Activated T-helper 1 cell treated with anti-CD3 and anti-CD28 coated beads, Interleukin-2, amount 50 U/mL, for 16 hours (primary cell): ENCODE data around the gene NUP62.

ENCODE experiments used
- DNase-seq, 2 donors: peaks; one replicate each; pipeline ENCODE4 v3.0.0-alpha.2; 2020; ENCODE audit warnings: low read depth in 1 of 2, low spot score in 1 of 2

Gene NUP62

DNA sequence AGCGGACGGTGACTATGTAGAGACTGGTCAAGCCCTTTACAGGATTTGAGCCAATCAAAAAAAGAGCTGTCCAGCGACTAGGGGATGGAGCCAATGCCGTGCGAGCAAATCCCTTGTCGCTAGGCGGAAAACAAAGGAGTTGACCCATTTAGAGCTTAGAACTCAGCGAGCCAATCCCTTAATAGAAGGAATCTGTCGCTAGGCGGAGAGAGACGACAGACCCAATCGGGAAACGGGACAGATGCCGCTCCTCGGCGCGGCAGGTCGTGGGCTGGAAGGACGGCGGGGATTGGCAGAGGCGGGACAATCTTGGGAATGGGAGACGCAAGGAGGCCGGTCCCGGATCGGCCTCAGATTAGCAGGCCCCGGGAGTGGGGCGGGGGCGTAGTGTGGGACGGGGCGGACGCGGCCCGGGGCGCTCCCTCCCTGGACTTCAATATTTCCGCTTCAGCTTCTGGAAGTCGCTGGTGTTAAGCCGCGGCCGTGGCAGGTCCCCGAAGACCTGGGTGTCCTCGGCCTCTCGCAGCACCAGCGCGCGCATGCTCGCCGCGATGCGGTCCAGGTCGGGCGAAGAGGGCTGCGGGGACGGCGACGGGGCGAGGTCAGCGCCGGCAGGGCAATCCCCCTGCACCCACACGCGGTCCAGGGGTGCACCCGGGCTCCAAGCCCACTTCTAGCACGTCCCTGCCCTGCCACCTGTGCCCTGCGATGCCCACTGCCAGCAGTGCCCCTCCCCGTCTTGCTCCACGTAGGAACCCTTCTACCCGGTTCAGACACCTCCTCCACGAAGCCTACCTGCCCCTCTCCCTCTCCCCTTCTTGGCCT is 59.6 kb downstream of the NUP62 start:
- DNase-seq = peak; percentile 78 to 84

DNA sequence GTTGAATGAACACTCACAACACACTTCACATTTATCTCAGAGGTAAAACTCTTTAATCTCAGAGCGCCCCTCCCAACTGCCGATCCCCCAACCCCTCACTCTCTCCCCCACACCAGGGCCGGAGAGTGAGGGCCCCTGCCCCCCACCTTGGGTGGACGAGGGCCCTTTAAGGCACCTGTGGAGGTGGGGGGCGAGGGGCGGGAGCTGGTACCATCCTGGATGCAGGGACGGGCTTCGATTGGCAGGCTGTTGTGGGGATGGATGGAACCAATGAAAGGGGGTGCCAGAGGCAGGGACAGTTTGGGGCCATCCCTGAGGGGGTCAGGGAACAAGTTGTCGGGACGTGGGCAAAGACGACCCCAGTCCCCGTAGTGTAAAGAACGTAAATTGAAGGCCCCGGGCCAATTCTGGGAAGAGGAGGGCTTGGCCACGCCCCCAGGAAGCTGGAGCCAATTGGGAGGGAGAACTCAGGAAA is 60.3 kb downstream of the NUP62 start:
- DNase-seq = no peak

DNA sequence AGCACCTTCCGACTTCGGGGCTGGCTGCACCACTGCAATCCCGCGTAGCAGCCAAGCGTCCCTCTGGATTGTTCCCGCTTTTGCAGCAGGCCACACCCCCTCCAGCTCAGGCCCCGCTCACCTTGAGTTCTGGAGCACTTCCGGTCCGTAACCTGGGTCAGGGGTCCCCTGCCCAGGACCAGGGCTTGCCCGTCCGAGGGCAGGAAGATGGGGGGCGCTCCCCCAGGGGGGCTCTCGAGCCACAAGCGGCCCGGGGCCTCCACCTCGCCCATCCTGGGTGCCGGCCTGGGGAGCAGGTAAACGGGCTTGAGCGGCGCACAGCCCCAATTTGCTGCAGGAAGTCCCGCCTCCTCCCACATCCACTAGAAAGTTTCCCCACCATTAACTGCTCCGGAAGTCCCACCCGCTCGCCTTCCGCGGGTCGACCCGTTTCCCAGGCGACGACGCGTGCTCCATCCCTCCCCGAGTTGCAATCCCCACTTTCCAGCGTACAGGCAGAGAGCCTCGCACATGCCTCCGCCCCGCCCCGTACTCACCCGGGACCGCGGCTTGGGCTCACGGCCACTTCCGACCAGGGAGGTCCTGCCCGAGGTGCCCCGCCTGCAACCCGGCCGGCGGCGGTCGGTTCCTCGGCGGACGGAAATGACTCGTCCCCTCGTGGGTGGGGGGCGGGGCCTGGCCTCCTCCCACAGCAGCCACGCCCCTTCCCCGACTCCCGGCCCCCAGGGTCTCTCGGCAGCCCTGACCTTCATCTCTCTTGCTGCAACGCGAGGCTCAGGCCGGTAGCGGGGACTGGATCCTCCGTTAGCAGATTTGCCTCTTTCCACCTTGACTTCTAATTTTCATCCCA is 62.1 kb downstream of the NUP62 start, which contains the start of gene PNKP:
Gene PNKP, minus strand, starts transcription at position 644 of the 850 bp plus-strand sequence. Its CDS starts 372 bp downstream, at position 272.
- peak; percentile 68 to 82 for DNase-seq

DNA sequence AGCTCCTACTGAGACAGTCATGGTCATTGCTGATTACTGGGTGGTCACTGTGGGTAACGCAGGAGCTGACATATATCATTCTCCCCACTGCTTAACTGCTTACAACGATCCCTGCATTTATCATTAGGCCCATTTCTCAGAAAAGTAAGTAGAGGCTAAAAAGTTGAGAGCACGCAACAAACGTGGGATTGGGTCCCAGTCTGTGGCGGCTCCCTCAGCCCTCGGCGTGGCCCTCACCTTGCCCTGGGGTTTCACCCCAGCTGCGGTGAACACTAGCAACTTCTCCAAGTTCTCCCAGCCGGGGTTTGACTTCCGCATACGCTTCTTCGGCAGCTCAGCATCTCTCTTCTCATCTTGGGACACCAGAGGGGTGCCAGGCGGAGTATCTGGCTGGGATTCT is 64.4 kb downstream of the NUP62 start:
- DNase-seq = no peak

DNA sequence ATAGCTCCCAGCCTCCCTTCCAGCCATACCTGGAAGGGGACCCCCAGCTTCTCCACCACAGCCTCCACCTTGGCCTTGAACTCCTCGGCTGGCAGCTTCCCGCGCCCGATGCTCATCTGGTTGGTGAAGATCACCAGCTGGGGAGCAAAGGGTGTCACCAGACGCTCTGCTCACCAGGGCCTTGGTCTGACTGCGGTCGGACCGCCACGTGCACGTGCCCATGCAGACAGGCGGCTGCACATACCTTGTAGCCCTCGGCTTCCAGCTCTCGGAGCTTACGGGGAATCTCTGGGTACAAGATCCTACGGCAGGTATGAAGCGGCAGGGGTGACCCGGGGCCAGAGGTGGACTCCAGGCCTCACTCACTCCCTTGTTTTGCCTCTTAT is 65.4 kb downstream of the NUP62 start:
- no peak for DNase-seq

DNA sequence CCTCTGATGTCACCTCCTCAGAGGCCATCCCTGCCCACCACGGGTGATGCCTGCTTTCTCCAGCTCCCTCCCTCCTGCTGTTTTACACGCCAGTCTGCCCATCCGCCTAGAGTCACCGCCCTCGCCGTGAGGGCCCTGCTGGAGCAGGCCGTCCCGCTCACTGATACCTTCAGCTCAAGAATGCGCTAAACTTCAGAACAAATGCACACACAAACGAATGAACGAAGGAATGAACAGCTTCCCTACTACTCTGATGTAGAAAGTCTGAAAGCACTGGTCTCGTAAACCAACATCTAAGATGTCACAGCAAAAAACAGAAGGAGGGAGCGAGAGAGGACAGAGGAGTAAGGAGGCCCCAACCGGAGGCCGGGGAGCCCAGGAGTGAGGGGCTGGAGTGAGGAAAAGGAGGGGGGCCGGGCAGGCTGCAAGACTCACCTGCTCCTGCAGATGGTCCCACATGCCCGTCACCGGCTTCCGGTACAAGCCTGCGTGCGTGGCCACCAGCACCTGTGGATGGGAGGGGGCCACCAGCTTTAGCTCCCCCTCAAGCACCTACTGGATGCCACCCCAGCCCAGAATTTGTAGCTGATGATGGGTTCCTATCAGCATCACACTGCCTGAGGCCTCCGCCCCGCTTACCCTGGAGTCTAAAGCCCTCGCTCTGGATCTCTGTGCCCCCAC is 65.9 kb downstream of the NUP62 start:
- DNase-seq = no peak

DNA sequence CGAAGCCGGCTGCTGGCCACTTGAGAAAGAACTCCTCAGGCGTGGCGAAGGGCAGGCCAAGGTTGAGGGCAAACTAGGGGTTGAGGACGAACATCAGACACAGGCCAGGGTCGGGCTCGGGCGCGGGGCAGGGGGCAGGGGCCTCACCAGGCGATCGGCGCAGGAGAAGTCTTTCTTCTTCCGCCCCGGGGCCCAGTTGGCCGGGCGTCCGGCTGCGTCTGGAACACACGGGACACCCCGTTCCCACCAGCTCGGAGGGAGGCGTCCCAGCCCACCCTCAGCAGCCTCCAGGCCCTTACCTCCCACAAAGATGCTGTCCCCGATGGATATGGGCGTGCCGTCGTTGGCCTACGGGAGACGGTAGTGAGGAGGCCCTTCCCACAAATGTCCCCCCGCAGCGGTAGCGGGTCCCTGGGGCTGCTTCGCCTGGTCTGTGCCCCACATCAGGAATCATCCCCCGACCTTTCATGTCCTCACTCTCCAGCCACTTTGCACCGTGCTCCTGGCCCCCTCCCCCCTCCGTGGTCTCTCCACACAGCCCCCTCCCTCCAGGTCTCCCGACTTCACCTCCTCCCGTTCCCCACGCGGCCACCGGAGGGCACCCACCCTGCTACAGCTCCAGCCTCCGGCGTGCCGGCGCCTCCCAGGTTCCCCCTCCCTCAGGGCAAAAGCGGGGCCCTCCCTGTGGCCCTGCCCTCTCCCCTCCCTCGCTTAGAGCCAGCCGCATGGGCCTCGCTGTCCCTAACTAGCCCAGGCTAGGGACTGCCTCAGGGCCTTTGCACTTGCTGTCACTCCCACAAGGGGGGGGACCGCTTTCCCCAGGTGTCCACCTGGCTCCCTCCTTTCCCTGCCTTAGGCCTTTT is 66.7 kb downstream of the NUP62 start:
- no peak for DNase-seq

DNA sequence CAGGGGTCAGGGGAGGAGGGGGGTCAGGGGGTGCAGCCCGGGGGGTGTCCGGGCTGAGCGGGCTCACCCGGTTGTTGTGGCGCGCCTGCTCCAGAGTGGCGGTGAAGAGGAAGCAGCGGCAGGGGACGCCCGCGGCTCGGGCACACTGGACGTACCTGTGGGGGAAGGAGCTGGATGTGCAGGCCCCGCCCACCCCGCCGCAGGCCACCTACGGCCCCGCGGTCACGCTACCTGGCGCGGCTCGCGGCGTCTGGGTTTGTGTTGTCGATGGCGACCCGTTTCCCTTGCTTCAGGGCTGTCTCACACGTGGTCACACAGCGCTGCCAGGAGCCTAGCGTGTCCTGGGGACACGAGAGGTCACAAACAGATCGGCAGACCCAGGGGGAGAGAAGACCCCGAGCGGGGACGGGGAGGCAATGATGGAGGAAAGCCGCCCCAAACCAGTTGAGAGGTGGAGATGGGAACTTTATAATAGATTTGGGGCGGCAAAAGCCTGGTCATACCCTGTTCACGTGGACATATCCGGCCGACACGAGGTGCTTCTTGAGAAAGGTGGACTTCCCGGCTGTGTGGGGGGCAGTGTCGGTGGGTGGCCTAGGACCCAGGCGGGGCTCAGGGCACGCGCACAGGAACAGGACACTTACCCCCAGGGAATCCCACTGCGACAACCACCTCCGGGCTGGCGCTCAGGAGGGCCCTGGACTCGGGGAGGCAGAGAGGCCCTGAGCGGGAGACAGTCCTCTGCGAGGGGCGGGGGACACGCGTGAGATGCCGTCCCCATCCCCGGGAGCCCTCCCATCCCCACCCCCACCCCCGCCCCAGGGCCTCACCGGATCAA is 67.5 kb downstream of the NUP62 start:
- DNase-seq = no peak

DNA sequence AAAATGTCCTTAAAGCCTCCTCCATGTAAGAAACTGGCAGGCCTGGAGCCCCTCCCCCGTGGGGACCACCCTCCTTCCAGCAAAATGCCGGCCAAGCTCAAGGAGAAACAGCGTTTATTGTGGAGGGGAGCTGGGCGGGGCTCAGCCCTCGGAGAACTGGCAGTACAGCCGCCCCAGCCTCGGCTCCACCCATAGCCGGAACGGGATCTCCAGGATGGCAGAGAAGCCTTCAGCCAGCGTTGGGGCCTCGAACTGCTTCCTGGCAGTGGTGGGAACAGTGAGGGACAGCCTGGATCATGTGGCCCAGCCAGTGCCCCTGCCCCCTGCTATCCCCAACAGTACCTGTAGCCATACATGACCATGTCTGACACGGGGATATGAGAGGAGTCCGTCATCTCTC is 68.2 kb downstream of the NUP62 start:
- no peak for DNase-seq

DNA sequence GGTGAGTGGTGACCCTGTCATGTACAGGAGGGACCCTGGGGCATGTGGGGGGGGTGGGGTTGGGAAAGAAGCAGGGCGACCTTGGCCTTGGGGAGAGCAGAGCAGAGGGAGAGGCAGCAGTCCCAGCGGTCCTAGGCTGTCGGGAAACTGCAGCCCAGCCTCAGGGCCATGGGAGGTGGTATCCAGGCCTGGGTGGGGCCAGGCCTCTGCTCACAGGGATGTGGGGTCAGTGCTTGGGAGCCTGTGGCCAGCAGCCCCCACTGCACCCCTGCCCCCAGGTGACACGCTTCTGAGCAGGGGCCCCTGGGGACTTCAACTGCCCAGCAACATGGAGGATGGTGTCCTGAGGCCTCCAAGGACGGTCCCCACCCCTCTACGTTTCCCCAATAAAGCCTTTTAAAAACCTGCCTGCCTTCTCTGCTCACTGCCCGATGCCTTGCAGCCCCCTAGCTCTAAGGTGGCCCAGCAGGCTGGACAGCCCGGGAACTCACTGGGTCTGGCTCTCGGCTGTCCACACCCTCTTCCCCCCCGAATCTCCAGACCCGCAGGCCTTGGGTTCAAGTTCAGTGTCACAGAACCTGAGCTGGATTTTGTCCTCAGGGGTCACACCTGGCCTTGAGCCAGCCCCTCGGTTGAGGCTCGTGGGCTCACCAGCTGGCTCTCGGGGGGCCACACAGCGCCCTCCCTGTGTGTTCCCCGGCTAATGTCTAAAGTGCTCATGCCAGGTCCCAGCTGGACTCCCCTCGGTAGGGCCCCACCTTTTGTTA is 68.8 kb downstream of the NUP62 start:
- no peak for DNase-seq

DNA sequence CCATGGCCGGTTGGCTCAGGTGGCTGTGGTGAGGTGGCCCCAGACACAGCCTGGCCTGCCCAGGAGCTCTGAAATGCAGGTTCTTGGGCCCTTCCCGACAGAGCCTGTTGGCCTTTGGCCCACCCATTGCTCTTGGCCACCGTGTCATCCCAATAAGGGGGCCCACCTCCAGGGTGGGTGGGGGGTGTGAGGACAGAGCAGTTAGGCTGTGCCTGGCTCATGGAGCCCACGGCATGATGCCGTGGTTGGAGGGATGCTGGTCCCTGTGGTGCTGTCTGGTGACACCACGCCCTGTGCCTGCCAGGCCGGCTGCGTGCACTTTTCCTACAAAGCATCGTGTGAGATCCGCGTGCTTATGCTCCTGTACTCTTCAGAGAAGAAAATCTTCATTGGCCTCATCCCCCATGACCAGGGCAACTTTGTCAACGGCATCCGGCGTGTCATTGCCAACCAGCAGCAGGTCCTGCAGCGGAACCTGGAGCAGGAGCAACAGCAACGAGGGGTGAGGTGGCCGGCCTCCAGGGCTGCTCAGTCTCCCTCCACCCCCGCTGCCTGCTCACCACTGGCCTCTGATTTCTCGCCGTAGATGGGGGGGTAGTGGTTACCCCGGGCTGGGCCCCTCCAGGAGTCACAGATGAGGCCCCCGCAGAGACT is 69.5 kb downstream of the NUP62 start:
- no peak for DNase-seq

DNA sequence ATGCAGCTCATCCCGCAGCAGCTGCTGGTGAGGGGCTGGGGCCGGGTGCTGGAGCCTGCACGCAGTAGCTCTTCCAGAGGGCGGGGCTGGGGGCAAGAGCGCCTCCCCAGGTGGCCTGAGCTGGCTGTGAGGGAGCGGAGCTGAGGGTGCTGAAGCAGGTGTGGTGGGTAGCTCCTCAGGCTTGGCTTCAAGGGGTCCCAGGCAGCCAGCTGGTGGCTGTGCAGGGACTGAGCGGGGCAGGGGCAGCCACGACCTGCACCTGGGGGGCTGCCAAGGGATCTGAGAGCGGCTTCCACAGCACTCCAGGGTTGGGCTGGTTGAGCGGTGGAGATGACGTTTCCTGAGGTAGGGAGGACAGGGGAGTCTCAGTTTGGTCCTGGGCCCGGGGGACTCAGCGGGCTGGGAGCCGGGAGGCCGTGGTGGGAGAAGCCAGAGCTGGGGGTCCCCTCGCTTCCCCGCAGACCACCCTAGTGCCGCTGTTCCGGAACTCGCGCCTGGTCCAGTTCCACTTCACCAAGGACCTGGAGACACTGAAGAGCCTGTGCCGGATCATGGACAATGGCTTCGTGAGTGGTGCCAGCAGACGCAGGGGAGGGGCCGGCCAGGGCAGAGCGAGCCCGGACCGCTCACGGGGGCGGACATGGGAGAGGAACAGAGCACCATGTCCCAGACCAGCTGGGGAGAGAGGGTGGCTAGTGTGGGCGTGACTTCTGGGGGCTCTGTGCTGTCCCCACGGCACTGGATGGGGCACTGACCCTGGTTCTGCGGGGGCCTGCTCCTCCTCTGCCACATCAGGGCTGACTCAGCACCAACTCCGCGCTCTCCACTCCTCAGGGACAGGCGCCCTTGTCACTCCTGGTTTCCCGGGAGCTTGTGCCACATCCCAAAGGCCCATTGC is 71.0 kb downstream of the NUP62 start:
- no peak for DNase-seq

DNA sequence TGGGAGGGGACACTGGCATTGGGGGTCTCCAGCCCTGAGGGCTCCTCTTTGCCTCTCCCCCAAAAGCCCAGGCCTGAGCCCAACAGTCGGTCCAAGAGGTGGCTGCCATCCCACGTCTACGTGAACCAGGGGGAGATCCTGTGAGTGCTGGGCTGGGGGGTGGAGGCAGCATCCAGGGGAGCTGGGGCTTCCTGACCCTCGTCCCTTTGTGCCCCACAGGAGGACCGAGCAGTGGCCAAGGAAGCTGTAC is 71.5 kb downstream of the NUP62 start:
- no peak for DNase-seq

DNA sequence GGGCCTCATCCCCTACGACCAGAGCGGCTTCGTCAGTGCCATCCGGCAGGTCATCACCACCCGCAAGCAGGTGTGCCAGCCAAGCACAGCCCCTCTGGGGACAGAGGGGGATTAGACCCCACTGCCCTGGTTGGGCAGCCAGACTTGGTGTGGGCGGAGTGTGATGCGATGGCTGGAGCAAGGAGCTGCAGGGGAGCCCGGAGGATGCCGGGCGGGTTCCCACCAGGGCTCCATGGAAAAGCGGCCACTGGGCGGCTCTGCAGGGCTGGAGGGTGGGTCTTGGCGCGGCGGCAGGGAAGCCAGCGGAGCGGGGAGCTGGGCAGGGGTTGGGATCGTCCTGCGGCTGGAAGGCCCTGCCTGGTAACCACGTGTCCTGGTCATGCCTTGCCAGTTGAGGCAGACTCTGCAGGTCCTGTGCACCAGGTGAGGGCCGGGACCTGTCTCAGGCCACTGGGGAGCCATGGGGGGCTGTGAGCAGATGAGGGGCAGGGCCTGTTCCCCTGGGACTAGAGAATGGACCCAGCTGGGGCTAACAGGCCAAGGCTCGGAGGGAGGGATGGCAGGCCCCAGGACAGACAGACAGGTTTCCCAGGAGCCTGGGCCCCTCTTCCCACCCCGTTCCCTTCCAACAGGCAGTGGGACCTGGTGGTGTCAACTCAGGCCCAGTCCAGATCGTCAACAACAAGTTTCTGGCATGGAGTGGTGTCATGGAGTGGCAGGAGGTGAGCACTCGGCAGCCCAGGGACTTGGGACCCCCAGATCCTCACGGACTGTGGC is 72.1 kb downstream of the NUP62 start:
- DNase-seq = no peak
